ENCODE results near the gene FBXO47.

GRCh38 chr17:38926293-38927070, 40.7 kb downstream of the FBXO47 start:
- TF ChIP-seq CTCF (IDR thresholded peaks at IDR 0.05) (no peak), EZH2 (IDR thresholded peaks at IDR 0.05) (no peak)
